GM19023 (cell line): ENCODE measurements around the gene UGT3A2.

ENCODE experiments used
- ATAC-seq: cut with Tn5 transposase; IDR thresholded peaks from one replicate; pipeline ENCODE4 v1.9.1; 2021; ENCODE audit warnings: mild to moderate bottlenecking, moderate library complexity; ENCODE audit not compliant: unreplicated experiment

UGT3A2 gene

GRCh38 chr5:36009698-36010097 is 57.0 kb downstream of the UGT3A2 start:
- ATAC-seq, result no peak

- ATAC-seq, result no peak
Observed at GRCh38 chr5:36007366-36007765, 59.3 kb downstream of the UGT3A2 start.

GRCh38 chr5:36006163-36006562 is 60.5 kb downstream of the UGT3A2 start:
- ATAC-seq, result no peak

GRCh38 chr5:36001032-36001431 is 65.7 kb downstream of the UGT3A2 start:
- no peak for ATAC-seq

- no peak for ATAC-seq
Observed at GRCh38 chr5:35999547-35999946, 67.1 kb downstream of the UGT3A2 start.

- no peak for ATAC-seq
Observed at GRCh38 chr5:35996076-35996475, 70.6 kb downstream of the UGT3A2 start.

- ATAC-seq, result no peak
Observed at GRCh38 chr5:35990941-35991611, 75.6 kb downstream of the UGT3A2 start, which contains the start of gene UGT3A1. Gene UGT3A1, minus strand, starts transcription at chr5:35991390. Its CDS starts 150 bp downstream, at chr5:35991240.

GRCh38 chr5:35990520-35990919 is 76.2 kb downstream of the UGT3A2 start:
- ATAC-seq, result no peak

- no peak for ATAC-seq
Observed at GRCh38 chr5:35988529-35988928, 78.2 kb downstream of the UGT3A2 start.

GRCh38 chr5:35987776-35988175 is 78.9 kb downstream of the UGT3A2 start:
- ATAC-seq, result no peak
